ENCODE data around the gene PAFAH1B2.
"Not testable (repeated sequence)": the region's sequence is repeated elsewhere in the genome, so short reads cannot be mapped to it uniquely, and the experiment has no call there.

PAFAH1B2 gene

DNA sequence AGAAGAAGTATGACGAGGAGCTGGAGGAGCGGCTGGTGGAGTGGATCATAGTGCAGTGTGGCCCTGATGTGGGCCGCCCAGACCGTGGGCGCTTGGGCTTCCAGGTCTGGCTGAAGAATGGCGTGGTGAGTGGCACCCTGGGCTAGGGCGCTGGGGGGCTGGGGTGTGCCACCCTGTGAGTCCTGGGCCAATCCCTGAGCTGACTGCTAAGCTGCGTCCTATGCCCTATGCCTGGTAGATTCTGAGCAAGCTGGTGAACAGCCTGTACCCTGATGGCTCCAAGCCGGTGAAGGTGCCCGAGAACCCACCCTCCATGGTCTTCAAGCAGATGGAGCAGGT, 59.0 kb downstream of the PAFAH1B2 start:
- DNase-seq (ENCODE audit: low read depth): no peak

DNA sequence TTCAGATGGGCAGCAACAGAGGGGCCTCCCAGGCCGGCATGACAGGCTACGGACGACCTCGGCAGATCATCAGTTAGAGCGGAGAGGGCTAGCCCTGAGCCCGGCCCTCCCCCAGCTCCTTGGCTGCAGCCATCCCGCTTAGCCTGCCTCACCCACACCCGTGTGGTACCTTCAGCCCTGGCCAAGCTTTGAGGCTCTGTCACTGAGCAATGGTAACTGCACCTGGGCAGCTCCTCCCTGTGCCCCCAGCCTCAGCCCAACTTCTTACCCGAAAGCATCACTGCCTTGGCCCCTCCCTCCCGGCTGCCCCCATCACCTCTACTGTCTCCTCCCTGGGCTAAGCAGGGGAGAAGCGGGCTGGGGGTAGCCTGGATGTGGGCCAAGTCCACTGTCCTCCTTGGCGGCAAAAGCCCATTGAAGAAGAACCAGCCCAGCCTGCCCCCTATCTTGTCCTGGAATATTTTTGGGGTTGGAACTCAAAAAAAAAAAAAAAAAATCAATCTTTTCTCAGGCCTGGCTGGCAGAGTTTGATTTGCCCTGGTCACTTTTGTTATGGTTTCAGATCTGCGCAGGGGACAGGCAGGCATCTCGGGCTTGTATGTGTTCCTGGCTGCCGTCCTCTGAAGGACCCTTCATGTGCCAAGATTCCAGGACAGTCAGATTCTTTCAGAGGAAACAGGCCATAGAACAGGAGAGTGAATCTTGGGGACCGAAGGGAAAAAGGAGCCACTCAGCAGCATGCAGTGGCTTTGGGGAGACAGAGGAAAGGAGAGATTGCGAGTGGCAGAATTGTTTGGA, 60.4 kb downstream of the PAFAH1B2 start:
- DNase-seq (ENCODE audit: low read depth): no peak

DNA sequence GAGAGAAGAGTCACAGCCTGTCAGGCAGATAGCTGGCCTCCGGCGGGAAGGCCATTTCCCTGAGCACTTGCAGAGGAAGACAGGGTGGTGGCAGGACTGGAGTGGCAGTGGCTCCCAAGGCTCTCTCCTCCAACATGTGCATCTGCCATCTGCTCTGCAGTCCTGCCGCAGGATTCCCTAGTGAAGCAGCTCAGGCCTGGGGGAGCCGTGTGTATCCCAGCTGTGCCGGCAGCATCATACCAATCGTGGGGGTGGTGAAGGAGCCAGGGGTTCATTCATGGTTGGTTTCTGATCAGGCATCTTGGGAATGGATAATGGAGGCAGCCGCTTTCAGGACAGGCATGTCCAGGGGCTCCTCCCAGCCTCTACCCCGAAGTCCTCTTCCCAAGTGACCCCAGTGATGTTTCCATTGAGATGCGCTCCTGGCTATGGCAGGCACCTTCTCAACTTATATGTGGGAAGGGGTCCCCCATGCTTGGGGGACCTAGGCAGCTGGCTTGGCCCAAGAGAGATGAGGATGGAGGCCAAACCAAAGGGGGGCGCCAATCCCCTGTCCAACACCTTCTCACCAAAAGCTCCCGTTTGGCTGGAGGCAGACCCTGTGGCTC, 61.2 kb downstream of the PAFAH1B2 start:
- DNase-seq (ENCODE audit: low read depth): no peak

DNA sequence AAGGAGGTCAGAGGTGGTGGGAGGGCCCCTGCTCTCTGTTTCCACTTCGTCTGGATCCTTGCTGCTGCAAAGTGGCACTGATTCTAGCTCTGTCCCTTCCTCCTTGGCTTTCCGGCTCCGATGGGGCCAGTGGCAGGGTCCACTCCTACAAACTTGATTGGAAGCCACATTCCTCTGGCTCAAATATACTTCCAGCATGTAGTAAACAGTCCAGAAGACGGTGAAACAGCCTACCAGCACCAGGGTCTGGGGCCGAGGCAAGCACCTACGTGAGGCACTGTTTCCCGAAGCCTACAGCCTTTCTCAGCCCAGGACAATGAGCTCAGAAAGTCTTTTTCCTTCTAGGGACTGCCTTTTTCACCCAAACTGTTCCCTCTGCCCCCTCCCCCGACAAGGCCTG, 62.0 kb downstream of the PAFAH1B2 start:
- DNase-seq (ENCODE audit: low read depth): not testable (repeated sequence)

DNA sequence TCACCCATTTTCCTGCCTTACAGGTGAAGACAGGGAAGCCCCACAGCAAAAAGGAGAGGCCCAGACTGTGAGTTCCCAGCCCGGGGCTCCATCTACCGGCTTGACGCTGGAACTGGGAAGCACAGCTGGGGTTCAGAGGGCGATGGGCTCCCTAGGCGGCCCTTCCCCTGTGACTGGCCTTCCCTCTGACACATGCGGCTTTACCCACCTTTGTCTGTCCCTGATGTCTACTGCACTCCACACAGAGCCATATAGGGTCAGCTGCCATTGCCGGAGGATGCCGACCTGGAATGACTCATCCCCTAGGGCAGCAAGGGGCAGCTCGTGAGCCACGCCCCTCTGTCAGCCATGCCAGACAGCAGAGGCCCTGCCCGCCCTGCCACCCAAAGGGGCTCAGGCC, 62.8 kb downstream of the PAFAH1B2 start:
- DNase-seq (ENCODE audit: low read depth): not testable (repeated sequence)

DNA sequence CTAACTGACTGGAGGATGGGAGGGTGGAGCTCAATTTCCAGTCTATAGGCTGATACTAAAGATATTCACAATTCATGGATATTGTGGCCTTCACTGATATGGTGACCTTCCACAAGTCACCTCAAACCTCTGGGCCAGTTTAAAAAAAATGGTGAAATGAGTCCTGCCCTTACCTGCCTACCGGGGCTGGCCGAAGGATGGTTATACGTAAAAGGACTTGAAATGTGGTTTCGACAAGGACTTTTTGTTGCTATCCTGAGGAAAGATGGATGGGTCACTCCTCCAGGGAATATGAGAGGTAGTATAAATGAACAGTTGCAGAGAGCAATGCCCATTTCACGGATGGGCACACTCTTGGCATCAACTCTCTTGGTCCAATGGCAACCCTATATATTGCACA, 63.4 kb downstream of the PAFAH1B2 start:
- not testable (repeated sequence) for DNase-seq (ENCODE audit: low read depth)

DNA sequence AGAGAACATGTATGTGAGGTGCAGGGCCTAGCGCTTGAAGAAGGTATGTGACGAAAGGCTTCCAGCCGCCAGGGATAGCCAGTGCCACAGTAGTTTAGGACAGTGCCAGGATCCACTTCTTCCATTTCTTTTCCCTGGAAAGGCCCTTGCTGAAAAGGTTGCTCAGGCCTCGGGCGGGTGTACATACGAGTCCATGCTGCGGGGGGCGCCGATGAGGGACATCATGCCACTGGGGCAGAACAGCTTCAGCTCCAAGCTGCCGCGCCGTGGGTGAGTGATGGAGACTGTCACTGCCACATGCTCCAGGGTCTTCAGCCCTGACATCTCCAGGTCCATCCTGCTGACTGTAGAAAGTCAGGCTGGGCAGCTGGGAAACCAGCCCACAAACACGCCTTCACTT, 64.6 kb downstream of the PAFAH1B2 start:
- not testable (repeated sequence) for DNase-seq (ENCODE audit: low read depth)

DNA sequence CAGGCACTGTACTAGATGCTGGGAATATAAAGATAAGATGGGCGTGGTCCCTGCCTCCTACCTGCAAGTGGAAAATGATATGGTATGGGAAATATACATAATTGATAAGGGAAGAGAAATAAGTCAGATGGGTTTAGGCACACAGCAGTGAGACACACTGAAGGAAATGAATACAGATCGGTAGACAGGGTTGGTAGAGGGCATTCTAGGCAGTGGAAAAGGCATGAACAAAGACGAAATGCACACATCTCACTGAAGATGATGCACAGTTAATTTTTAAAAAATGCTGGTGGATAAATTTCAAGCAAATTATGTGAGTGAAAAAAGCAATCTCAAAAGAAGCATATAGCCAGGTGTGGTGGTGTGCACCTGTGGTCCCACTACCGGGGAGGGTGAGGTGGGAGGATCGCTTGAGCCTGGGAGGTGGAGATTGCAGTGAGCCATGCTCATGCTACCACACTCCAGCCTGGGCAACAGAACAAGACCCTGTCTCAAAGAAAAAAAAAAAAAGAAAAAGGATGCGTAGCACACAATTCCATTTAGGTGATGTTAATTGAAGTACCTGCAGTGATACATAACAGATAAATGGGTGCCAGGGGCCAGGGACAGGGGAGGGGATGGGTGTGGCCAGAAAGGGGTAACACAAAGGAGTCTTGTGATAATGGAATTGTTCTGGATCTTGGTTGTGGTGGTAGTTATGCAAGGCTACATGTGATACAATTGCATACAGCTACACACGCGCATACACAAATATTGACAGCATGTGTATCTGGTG, 65.5 kb downstream of the PAFAH1B2 start:
- DNase-seq (ENCODE audit: low read depth): not testable (repeated sequence)

DNA sequence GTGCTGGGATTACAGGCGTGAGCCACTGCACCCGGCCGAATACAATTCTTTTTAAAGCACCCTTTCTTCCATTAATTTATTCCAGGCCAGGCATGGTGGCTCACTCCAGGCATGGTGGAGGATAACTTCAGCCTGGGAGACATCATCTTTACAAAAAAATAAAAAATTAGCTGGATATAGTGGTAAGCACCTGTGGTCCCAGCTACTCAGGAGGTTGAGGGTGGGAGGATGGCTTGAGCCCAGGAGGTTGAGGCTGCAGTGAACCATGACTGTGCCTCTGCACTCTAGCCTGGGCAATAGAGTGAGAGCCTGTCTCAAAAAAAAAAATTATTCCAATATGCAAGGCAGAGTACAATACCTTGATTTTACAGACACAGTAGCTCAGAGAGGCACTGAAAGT, 66.5 kb downstream of the PAFAH1B2 start:
- no peak for DNase-seq (ENCODE audit: low read depth)

DNA sequence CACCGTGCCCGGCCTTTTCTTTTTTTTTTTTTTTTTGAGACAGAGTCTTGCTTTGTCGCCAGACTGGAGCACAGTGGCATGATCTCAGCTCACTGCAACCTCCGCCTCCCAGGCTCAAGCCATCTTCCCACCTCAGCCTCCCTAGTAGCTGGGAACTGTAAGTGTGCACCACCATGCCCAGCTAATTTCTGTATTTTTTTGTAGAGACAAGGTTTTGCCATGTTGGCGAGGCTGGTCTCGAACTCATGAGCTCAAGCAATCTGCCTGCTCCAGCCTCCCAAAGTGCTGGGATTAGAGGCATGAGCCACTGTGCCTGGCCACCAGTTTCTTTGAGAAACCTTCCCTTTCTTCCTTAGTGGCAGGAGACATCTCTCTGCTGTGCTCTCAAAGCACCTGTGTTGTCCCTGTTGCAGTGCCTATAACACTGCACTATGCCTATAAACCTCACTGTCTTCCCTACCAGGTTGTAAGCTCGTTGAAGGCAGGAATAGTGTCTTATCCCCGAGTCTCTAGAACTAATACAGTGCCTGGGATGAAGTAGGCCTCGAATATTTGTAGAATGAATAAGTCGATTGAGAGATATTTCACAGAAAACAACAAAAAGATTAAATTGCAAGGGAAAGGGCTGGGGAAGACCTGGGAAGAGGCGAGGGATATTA, 68.7 kb downstream of the PAFAH1B2 start:
- no peak for DNase-seq (ENCODE audit: low read depth)

DNA sequence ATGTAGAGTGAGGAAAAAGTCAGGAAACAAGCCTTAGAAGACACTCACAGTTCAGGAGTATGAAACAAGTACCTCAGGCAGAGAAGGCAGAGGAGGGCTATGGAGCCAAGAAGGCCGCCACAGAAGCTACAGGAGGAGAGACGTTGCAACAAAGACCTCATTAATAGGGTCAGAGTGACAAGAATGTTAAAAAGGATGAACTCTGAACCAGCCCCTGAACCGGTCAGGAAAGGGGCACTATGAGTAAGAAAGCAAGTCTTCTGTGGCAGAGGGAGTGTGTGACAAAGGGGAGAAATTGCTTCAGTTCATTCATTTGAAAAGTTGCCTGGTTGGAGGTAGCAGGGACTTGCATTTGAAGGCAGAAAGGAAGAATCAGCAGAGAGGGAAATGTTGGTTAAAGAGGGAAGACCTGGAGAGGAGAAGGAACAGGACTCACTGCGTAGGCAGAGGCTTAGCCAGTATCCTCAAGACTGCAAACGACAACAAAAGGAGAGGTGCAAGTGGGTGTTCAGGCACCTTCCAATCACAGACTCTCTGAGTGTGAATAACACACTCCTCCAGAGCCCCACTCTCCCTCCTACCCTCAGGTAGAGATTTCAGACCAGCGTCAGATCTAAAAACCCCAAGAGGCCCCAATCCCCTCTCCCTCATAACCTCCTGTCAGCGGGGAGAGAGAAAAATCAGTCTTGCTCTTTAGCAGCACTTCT, 70.5 kb downstream of the PAFAH1B2 start:
- DNase-seq (ENCODE audit: low read depth): no peak

DNA sequence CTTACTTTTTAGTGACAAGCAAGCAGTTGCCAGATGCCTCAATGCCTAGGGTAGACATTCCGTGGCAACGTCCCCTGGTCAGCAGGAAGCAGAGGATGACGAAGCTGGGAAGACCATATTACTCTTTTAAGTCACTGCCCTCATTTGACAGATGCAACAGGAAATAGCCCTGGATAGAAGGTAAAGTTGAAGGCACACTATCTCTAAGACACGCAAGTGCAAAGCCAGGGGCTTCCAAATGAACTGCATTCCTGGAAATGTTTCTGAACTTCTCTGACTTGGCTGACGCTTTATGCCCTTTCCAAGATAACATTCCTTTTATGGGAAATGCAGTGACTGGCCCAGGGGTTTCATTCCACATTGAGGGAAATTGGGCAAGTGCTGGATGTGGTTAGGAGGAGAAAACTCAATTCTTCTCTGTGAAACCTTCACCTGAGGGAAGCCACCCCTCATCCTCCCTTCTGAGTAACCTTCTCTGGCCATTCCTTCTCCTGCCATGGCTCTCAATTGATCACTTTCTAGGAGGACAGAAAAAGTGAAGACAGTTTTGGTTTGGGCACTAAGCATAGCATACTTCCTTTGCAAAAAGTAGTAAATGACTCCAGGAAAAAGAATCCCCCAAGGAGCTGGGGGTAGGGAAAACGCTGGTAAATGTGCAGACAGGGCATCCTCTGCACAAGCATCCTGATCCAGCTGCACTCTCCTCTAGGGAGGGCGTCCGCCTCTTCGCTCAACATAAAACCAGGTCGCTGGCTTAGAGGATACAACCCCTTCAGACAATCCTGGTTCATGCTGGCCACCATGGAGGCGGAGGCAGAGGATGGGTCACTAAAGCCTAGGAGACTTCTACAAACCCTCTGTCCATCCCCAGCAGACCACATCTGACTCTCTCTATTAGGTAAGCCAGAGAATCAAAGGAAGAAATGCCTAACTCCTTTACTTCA, 73.3 kb downstream of the PAFAH1B2 start:
- no peak for DNase-seq (ENCODE audit: low read depth)

DNA sequence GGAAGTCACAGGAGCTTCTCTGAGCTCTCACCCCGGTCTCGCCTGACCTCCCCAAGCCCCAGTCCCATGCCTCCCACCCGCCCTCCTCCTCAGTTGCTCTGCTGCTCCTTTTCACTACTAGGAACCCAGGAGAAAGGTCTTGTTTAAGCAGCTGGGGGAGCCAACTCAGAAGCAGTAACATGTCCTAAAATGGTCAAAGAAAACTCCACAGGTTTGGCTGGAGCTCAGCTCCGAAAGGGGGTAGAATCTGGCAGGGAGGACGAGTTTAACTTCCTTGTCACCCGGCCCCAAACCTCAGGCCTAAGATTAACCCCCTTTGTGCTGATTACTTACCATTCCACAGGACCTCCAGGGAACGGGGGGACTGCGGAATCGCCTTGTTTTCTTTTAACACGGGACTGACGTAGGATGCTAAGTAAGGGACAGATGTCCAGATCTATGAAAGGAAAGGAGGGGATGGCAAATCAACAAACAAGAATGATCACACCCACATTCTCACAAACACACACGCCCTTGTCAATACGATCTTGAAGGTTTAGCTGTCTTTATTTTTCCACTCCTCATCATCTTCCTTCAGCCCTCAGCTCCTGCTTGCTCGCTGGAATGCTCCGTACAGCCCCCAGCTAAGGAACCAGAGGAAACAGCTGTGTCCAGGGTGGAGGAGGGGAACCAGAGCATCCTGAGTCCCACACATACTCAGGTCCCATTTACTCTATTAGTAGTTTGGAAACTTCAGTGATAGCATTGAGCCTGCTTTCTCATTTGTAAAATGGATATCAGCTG, 74.2 kb downstream of the PAFAH1B2 start:
- DNase-seq (ENCODE audit: low read depth): no peak

DNA sequence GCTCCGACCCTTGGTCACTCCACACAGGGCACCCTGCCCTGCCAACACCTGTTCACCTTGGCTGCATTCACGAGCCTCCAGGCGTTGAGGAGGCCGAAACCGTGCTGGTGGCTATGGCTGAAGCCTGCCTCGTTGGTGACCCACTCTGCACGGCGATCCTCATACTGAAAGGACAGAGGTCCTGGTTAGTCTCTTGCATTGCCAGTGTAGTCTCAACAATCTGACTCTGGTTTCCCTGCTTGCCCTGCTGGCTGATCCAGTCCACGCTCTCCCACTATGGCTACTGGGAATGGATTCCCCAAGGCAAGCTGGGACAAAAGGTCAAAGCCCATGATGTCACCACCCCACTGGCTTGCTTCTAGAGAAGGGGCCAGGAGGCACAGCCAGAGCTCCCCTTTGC, 74.9 kb downstream of the PAFAH1B2 start:
- no peak for DNase-seq (ENCODE audit: low read depth)

DNA sequence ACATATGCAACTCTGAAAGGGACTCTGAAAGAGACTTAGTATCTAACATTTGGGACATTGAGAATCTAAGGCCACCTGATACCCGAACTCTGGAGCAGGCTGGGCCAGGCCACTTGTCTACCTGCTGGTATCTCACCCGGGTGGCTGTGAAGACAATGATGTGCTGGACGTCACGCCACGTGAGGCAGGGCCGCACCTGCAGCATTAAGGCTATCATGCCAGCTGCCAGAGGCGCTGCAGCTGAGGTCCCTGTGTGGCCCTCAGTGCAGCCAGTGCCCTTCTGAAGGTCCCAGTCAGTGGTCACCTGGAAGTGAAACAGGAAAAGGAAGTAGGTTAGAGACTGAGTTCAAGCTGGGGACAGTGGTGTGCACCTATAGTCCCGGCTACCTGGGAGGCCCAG, 75.4 kb downstream of the PAFAH1B2 start:
- no peak for DNase-seq (ENCODE audit: low read depth)

DNA sequence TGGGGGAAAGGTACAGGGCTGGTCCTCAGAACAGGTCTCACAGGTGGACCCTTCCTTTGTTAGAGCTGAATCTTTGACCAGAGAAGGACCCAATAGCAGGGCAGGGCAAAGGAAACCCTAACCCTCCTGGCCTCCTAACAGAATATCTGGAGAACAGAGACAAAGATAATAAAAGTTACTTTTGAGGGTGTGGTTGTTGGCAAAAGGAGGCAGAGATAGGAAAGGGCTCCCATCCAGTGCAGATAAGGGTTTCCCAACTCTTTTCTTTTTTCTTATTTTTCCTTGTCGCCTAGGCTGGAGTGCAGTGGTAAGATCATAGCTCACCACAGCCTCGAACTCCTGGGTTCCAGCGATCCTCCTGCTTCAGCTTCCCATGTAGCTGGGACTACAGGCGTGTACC, 75.9 kb downstream of the PAFAH1B2 start:
- DNase-seq (ENCODE audit: low read depth): no peak

DNA sequence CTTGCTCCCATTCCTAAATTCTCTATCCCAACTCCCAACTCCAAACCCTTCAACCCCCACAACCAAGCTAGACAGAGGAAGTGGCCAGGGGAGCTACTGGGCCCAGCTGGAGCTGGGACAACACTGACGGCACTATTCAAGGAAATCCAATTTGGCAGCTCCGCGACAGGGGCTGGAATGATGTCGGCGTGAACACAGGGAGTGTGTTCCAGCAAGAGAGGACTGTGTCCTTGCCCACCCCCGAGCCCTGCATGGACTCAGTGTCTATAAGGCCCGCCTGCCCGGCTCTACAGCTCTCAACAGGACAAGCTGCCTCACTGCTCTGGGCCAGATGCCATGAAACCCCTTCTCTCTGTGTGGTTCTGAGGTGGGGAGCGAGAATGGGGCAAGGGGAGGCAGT, 76.5 kb downstream of the PAFAH1B2 start:
- no peak for DNase-seq (ENCODE audit: low read depth)

DNA sequence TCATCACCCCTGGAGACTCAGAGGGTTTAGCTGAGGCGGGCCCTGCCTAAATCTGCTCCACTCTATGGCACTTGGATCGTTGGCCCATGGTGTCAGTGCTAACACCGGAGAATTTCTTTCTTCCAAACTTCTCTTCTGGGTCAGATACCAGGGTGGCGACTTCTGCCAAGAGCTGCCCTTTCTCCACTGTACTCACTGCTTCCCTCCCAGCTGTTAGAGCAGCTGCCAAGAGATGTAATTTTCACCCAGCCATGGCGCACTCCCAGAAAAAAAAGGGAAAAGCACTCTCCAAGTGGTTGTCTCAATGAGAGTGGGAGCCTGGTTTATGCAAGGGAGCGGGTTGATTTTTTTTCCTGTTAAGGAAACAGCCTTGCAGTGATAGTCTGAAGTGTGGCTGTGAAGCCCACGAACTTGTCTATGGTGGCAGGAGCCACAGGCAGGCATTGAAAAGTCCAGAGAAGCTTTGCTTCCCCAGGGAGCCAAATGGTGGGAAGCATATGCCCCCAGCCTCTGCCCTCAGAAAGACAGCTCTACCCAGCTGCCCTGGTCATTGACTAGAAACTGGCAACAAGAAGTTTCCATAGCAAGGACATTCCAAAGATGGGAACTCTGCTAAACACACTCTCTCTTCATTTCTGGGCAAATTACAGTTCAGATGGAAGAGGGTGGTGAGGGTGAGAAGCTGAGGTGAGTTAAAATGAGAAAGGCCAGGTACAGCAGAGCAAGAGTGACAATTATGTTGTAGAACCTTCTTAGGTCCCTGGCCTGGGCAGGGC, 77.1 kb downstream of the PAFAH1B2 start:
- no peak for DNase-seq (ENCODE audit: low read depth)
